Putamen (tissue), 1 donor: ENCODE results near the gene NEK10.

Source experiments
- DNase-seq: peaks from one replicate; pipeline ENCODE4 v3.0.0-alpha.2; 2016; ENCODE audit warnings: low spot score

Gene NEK10

DNA sequence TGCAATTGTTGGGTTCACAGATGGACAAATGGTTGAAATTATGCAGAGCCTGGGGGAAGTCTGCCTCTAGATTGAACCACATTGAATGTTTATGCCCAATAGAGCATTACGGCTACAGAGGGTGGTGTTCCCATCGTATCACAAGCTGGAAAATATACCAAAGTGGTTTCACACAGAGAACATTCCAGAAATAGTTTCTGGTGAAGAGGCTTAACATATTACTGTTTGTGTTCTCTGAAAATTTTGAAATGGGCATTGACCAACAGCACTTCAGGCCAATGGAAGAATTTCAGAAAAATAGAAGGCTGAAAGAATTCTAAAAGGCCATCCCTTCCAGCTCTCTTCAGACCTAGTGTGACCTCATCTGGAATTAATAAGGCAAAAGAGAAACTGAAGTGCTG, 203.9 kb downstream of the NEK10 start:
- no peak for DNase-seq

DNA sequence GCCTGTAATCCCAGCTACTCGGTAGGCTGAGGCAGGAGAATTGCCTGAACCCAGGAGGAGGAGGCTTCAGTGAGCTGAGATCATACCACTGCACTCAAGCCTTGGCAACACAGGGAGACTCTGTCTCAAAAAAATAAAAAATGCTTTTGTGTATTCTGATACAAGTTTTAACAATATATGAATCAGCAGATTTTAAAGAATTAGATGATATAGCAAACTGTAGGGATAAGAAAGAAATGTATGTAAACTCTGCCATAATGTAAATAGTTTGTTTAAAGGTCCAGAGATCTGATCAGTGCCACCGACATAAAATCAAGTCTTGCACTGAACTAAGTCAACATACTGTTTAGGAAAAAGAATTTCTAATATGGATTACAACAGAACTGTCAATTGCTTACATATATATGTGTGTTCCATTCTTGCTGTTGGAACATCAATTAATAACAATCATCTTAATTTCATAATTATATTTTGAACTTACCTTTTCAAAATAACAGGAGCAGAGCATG, 208.3 kb downstream of the NEK10 start:
- DNase-seq: no peak

DNA sequence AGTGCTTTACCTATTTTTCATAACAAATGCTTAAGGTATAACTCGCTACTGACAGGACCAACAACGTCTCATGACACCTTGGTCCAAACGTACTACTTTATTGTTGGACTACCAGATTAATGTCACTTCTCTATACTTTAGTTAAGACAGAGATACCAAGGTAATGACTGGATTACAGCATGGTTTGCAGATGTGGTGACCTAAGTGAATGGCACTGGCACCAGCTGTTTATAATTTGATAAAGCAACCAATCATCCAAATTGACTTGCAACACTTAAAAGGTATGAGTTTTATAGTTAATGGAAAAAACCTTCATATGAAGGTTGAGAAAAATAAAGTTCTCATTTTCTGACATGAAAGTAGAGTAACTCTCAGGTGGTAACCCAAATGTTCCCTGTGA, 209.0 kb downstream of the NEK10 start:
- no peak for DNase-seq

DNA sequence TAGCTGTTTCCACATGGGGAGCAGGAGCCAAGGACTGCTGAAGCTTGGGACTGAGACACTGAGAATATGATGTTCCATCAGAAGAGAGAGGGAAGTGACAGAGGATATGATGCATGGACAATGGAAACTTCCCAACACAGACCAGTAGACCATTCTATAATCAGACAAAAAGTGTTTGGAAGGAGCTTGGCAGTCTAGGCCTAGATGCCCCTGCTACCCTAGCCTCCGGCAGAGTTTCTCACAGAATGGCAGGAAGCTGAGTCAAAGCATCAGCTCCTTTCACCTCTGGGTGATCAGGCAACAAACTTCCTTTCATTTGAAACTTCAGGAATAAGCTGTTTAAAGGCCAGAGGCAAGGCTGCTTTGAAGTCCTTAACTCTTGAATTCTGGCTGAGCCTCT, 222.0 kb downstream of the NEK10 start:
- no peak for DNase-seq

DNA sequence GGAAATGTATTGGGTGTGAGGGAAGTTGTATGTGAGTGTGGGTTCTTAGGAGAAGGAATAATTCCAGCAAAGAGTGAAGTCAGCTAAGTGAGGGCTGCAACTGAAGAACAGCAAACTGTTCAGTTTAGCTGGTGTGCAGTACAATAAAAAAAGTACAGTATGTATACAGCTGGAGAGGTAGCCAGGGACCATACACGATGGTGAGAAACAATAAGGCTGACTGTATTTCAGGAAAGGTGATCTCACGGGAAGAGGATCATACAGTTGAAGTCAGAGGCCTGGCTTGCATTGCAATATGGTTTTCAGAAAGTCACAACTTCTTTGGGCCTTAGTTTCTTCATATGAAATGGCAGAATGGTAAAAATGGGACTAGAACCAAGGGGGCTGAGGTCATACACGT, 222.4 kb downstream of the NEK10 start:
- DNase-seq: no peak

DNA sequence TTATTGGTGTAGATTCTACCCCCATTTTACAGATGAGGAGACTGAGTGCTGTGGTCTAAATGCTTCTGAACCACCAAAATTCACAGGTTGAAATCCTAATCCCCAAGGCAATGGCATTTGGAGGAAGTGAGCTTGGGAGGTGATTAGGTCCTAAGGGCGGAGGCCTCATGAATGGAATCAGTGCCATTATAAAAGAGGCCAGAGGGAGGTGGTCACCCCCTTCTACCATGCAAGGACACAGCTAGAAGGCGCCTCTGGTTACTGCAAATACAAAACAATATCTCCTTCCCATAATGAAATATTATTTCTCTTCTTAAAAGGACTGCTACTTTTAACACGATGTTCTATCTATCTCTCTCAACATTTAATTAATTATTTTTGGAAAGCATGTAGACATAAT, 223.5 kb downstream of the NEK10 start:
- no peak for DNase-seq

DNA sequence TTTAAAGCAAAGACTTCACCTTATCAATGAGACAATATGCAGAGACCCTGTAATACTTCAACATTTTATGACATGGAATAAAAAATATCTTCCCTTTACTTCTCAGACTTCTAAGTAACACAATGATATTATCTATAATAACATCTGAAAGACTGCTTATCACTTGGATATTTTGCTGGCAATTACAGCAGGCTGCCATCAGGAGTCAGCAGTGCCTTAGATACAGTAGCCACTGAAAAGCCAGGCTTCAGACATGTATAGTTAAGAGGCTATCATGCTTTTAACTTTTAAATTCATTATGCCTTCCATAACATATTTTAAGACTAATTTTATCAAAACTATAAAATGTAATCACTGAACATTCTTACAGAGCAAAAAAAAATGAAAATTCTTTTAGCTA, 227.5 kb downstream of the NEK10 start:
- no peak for DNase-seq

DNA sequence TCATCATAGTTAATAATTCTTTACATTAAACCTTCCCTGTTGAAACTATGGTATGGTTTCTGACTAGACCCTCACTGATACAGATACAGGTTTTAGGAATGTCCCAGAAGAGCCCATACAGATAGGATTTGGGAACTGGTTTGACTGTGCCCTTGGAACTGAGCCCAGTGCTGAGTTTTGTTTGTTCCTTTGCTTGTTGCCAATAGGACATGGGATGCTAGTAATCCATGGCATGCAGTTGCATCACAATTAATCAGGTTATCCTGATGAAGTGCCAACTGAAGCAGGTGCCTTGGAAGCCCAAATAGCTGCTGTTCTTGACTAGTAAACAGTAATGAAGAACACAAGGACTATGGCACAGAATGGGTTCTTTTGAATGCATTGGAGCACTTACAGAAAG, 230.6 kb downstream of the NEK10 start:
- DNase-seq: no peak

DNA sequence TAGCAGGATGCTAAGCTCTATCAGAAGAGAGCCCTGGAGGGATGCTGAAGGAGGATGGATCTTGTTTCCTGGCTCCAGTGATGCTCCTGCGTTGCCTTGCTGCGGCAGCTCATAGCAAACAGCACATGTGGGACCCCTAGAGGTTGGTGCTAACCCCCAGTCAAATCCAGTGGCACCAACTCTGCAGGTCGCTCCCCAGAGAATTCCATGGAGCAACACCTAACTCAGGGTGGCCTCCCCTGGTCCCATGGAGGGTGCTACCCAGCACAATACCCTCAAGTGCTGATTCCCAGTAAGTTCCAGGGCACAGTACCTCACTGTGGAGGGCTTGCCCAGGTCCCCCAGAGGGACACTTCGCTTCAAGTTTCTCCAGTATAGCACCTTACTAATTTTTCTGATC, 231.2 kb downstream of the NEK10 start:
- DNase-seq: no peak

DNA sequence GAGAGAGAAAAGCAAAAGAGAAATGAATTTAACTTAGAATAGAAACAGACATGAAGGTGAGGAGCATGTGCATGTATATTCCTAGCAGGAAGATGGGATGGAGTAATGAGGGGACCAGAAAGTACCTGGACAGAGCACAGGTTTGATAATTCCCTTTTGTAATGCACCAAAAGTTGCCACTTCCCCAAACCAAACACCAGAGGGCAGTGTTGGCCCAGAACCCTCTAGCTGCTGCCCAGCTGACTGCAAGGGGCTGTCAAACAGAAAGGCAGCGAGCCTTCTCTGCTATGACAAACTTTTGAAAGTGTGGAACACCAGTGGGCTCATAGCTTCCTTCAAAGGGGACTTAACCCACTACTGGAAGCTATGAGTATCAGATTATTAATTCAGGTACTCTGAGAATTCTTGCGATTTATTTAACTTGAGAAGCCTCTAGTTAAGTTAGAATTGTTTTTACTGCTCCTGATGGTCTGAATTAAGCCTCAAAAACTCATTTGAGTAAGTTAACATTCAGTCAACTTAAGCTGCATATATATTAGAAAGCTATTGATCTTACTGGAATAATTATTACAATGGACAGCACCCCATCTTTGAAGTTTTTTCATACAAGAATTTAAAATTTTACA, 234.9 kb downstream of the NEK10 start:
- peak; percentile 55 for DNase-seq

DNA sequence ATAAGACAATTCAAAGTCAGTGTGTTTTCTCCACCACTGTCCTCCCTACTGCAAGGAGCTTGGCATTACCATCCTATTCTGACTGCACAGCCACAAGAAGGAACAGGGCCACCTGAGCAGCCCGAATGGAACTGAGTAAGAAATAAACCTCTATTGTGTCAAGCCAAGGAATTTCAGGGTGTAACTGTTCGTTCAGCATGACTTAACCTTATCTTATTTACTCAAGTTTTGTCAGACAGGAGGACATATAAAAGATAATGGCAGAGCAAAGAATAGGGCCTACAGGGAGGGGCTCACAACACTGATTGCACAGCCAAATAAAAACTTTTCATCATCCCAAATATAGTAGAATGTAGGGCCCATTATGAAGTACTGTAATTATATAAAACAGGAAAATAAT, 236.1 kb downstream of the NEK10 start:
- DNase-seq: no peak

DNA sequence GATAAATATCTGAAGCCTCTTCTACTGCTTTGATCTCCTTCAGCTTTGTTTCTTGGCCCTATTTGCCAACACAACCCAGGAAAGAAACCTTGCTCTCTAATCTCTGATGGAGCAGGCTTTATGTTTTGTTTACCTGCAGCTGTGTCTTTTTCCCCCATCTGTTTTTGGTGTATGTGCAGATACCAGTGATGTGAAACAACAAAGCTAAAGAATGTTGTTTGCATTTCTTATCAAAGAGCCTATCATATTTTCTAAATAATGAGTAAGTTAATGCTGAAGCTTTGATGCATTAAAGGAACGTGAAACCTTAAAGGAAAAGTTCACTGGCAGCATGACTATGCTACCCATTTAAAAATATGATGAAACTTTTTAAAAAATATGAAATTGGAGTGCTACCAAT, 238.4 kb downstream of the NEK10 start:
- DNase-seq: no peak

DNA sequence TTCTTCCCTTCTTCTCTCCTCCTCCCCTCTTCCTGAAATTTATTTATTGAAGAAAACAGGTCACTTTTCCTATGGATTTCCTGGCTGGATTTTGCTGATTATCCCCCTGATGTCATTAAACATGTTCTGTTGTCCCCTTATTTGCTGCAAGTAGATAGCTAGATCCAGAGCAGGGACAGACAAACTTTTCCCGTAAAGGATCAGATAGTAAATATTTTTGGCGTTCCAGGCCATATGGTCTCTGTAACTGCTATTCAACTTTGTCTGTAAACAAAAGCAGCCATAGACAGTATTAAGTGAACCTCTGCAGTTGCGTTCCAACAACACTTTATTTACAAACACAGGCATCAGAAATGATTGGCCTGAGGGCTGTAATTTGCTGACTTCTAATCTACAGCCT, 241.3 kb downstream of the NEK10 start:
- no peak for DNase-seq

DNA sequence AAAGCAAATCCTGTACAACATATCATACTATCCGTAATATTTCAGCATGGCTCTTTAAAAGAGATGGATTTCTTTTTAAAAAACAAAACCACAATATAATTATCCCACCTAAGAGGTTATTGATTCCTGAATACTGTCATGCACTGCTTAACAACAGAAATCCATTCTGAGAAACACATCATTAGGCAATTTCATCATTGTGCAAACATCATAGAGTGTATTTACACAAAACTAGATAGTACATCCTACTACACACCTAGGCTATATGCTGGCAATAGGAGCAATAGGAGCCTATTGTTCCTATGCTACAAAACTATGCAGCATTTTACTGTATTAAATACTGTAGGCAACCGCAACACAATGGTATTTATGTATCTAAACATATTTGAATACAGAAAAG, 242.0 kb downstream of the NEK10 start:
- no peak for DNase-seq

DNA sequence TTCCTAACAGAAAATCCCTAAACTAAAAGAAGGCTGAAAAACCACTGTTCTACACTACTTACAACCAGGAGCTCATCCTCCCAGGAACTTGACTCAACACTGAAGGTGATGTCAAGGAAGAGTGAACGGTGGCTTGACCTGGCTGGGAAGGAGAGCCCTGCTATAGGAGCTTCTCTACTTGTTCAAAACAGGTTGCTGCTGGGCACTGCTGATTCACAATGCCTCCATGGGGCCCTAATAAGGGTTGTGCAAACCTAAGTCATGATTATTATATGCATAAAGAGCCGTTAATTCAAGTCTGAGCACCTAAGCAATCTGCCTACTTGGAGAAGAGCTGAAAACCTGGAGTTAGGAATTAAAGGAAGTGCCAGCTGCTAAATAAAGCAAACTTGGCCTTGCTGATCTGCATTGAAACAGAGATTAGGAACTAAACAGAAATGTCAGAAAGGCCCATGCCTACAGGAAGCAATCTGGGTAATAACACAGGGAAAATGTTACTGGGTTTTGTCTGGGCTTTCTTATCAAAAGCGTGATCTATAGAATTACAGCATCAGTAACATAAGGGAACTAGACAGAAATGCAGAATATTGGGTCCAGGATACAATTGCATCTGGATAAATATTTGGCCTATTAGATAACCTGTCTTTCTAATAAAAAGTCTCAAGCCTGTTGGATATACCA, 243.2 kb downstream of the NEK10 start:
- DNase-seq: no peak

DNA sequence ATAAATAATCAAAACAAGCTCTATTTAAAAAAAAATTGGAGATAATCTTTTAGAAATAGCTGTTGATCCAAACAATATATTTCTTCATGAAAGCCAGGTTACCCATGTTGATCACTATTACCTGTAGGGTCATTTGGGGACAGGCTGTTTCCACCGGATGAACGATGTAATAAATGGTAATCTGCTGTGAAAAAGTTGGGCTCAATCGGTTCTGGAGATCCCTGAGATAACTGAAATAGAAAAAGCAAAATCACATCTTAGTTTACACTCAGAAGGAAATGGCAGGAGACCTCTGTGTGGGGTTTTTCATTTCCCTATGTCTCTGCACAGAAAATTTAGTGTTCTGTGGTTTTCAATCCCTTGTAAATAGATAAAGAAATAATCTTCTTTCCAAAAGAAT, 249.5 kb downstream of the NEK10 start:
- no peak for DNase-seq

DNA sequence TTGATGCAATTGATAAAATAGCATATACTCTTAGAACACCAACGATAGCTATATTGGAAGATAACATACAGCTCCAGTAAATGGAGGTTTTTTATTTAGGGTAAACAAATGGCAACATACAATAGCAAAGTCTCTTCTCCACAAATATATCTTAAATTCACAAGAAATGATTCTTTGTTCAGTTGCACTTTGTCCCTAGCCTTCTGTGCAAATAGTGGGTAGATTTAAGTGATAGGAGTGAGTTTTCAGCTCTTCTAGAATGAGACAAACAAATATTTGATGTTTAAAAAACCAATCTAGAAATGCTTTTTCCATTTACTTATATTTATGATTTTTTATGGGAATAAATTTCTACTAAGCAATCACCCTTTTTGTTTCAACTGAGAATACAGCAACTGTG, 253.8 kb downstream of the NEK10 start:
- no peak for DNase-seq

DNA sequence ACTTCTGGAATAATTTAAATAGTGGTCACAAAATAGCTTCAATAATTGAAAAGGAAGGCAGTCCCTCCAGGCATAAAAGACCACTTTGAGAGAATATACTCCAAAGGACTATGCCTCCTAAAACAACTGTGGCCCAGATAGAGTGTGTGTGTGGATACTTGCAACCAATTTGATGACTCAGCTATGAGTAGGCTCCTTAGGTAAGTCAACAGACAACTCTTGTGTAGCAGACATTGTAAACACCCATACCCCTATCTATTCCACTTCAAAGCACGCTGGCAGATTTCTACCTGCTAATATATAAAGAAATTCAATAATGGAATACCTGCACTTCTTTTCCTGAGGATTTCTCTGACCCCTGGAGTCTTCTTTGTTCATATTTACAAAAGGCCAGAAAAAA, 254.5 kb downstream of the NEK10 start:
- no peak for DNase-seq

DNA sequence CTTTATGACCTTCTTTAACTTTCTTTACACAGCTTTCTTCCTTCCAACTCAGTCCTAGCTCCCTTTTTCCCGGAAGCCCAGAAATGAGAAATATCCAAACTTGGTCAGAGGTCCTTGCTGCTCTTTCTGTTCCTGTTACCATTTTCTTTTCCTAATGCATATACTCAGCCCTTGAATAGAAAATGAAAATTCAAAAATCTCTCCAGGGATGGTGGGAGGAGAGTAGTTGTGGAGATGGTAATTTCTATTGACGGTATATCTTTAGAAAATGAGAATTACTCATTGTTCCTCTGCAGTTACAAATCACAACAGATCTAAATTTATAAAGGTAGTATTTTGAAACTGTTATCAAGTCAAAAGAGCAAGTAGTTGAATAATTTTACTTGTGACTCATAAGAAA, 255.1 kb downstream of the NEK10 start:
- DNase-seq: peak; percentile 52

DNA sequence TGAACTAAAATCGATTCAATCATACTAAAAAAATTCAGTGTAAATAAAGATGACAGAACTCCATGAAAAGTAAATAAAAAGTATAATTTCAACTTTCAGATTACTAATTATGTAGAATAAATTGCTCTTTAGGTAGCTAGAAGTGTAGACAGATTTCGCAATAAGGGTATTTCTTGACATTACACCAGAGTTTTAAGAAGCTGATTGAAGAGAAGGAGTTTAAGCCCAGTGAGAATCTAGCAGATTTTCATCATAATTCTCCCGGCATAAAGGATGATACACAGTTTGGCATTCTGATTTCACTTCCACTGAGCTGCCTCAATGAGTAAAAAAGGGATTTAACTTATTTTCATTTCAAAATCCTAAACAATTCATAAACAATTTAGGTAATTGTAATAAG, 259.2 kb downstream of the NEK10 start:
- DNase-seq: no peak

DNA sequence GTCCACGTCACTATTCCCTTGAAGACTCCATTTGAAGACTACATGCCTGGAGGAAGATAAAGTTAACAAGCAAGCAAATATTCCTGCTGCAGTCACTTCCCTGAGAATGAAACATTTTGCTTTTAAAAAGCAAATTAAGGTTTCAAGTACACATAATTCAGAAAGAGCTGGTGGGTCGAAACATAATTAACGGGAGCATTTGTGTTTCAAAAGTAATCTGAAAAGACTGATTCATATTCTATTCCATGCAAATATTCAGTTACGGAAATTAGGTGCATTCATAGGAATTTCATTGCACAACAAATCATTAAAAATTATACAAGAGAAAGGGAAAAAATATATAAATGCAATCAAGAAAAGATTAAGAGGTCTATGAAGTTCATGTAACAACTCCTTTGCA, 260.9 kb downstream of the NEK10 start:
- no peak for DNase-seq

DNA sequence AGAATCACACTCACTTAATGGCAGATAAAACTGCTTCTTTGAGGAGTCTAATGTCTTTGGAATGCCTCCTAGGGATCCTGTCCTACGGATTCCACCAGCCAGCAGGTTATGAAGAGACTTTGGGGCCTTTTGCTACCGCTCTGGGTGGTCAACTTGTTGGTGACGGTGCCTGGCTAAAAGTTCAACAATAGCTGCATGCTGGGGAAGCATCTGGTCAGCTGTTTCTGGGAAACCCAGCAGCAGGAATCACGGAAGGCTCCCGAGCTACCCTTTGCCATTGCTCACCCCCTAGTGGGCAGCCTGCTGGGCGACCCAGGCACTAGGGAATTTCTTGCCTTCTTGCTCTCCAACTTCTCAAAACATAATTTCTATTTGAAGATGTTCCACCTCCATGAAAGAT, 263.3 kb downstream of the NEK10 start:
- no peak for DNase-seq

DNA sequence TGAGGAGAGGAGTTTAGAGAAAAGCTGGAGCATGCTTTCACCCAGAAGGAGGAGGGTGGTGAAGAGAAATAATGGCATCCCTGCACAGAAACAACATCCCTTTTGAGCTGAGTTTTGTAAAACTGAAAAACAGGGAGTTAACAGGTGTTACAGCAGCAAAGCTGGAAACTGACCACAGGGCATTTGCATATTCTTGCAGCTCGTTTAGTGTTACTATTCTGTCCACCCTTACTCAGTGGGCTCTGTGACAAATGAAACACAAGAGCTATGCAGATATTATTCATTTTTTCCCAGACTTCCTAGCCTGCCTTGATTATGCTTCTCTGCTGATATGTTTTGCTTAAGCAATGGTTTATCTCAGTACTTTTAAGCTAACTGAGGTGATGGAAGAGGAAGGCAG, 272.0 kb downstream of the NEK10 start:
- no peak for DNase-seq

DNA sequence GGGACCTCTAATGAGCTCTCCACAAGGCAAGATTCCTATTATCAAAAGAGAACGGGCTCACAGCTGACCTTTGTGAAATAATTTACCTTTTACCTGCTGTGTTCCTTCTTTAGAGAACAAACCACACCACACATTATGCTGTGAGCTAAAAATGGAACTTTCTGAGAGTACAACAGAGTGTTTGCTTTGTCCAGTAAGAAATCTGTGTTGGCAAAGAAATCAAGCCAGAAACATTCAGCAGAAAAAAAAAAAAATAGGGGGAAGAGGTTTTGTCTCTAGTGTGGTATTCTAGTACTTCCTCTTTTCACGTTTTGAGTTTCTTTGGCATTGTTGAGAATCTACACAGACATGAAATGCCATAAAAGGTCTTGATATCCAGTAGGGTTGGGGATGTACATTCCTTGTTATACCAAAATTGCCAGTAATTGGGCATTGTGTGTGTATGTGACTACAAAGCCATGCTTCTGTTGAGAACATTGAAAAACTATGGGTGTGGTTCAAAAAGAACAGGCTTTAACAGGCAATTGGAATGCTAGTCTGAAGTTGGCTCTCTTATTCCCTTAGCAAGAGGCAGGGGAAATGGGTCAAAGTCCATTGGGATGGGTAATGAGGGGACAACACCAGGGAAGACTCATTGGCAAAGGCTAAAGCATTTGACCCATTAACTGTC, 273.5 kb downstream of the NEK10 start:
- DNase-seq: no peak
